ENCODE results near the gene LDB3.

- TF ChIP-seq CTCF (IDR thresholded peaks at IDR 0.05): no peak
- TF ChIP-seq POLR2AphosphoS5 (IDR thresholded peaks at IDR 0.05): no peak
- TF ChIP-seq POLR2A (IDR thresholded peaks at IDR 0.05): no peak
These were observed 100.2 kb downstream of the LDB3 start for GRCh38 chr10:86768412-86769062.
